ENCODE results near the gene POU3F1.

DNA sequence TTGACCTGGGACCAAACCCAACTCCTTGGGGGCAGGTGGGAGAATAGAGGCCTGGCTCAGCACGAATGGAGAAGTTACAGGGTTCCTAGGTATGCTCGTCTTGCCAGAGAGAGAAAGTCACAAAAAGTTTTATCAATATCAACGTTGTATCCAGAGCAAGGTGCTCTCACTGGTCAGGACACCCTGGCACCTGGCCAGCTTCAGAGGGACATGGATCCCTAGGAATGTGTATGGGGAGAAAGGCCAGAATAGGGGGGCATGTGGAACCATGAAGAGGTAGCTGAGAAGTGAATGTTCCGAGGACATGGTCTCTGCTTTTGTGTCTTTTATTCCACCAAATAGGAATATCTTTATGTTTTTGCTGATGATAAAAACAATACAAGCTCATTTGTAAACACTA is 9.4 kb upstream of the POU3F1 start:
- TF ChIP-seq POLR2A (IDR thresholded peaks at IDR 0.05; ENCODE audit: low read length): no peak
- no peak for TF ChIP-seq GATA1 (IDR thresholded peaks at IDR 0.05; ENCODE audit: low read depth, low read length)
